Keratinocyte (primary cell): ENCODE results near the gene ACP1. TPM values are rescaled to one million over a fixed set of nuclear protein-coding genes. Genes with fewer than 3 reads are reported as not detected.
A peak's percentile ranks its signal among the peaks of the same experiment; 100 is the strongest.

Experiments
- DNase-seq: peaks from one replicate; pipeline ENCODE4 v3.0.0-alpha.2; 2011; ENCODE audit warnings: low read depth, missing footprints, low spot score
- FAIRE-seq: peaks from 2 replicates; lab custom pipeline; 2011; peaks lifted over from hg19 to GRCh38; lab: Jason Lieb, UNC
- H2AFZ ChIP-seq: 2 replicates; pipeline ENCODE4 v1.6.0; 2012; ENCODE audit warnings: low read length, control low read depth, inconsistent platforms; ENCODE audit not compliant: control insufficient read depth
- H3K27ac ChIP-seq: 2 replicates; pipeline ENCODE4 v1.5.1; 2011; ENCODE audit warnings: low read length; ENCODE audit not compliant: control insufficient read depth, insufficient read depth
- H3K27me3 ChIP-seq: 3 replicates; pipeline ENCODE4 v1.6.0; 2011; ENCODE audit warnings: low read length; ENCODE audit not compliant: control insufficient read depth, insufficient read depth; ENCODE audit errors: extremely low read depth
- H3K36me3 ChIP-seq, 2 experiments: 2 replicates in 1 of 2; 3 replicates in 1 of 2; pipeline ENCODE4 v1.5.1; 2011; ENCODE audit warnings: low read length in 2 of 2, mild to moderate bottlenecking in 1 of 2; ENCODE audit not compliant: control insufficient read depth in 2 of 2, insufficient read depth in 2 of 2; ENCODE audit errors: extremely low read depth in 1 of 2
- H3K4me1 ChIP-seq: 3 replicates; pipeline ENCODE4 v1.5.1; 2011; ENCODE audit warnings: low read length; ENCODE audit not compliant: control insufficient read depth, insufficient read depth; ENCODE audit errors: extremely low read depth
- H3K4me2 ChIP-seq: 3 replicates; pipeline ENCODE4 v1.6.0; 2011; ENCODE audit warnings: low read depth, low read length; ENCODE audit not compliant: control insufficient read depth, insufficient read depth; ENCODE audit errors: extremely low read depth
- H3K4me3 ChIP-seq, 3 experiments: fragments of 200-600 bp in 1 of 3; sonication (generic) in 1 of 3; 2 replicates in 2 of 3; 3 replicates in 1 of 3; pipeline ENCODE4 v1.5.1; 2011 to 2016; ENCODE audit warnings: low read length in 3 of 3, mild to moderate bottlenecking in 3 of 3, control low read depth in 2 of 3, inconsistent platforms in 1 of 3, low read depth in 1 of 3, mixed read lengths in 1 of 3, mixed run types in 1 of 3, moderate library complexity in 1 of 3; ENCODE audit not compliant: control insufficient read depth in 2 of 3, insufficient read depth in 2 of 3; ENCODE audit errors: extremely low read depth in 1 of 3
- H3K79me2 ChIP-seq: 2 replicates; pipeline ENCODE4 v1.6.0; 2012; ENCODE audit warnings: low read length; ENCODE audit not compliant: control insufficient read depth, insufficient read depth
- H3K9ac ChIP-seq: 3 replicates; pipeline ENCODE4 v1.6.0; 2011; ENCODE audit warnings: low read length; ENCODE audit not compliant: control insufficient read depth, insufficient read depth; ENCODE audit errors: extremely low read depth
- H3K9me1 ChIP-seq: 3 replicates; pipeline ENCODE4 v1.6.0; 2011; ENCODE audit warnings: low read length; ENCODE audit not compliant: control insufficient read depth, insufficient read depth; ENCODE audit errors: extremely low read depth
- H3K9me3 ChIP-seq: 2 replicates; pipeline ENCODE4 v1.5.1; 2012; ENCODE audit warnings: low read depth, low read length; ENCODE audit not compliant: control insufficient read depth
- H4K20me1 ChIP-seq: 3 replicates; pipeline ENCODE4 v1.6.0; 2011; ENCODE audit warnings: low read length; ENCODE audit not compliant: control insufficient read depth, insufficient read depth; ENCODE audit errors: extremely low read depth
- EZH2 ChIP-seq: IDR thresholded peaks from one replicate; pipeline ENCODE4 v1.6.1; 2012; ENCODE audit warnings: inconsistent platforms, mild to moderate bottlenecking, low read length, moderate library complexity
- dilution Hi-C: fragments of 300-500 bp; cut with MboI; formaldehyde crosslinking; loops from one replicate; pipeline ENCODE4 v1.7.0; 2020; ENCODE audit warnings: low sequenced_read_pairs; ENCODE audit not compliant: extremely low pct_ligation_motif_present
- polyA plus RNA-seq, 5 experiments: library from polyadenylated mRNA; depleted of rRNA in 3 of 5; stranded (reverse) in 3 of 5; stranded (forward) in 1 of 5; unstranded in 1 of 5; fragments of >200 nt; gene quantifications; 1 replicate in 1 of 5; 2 replicates in 3 of 5; 3 replicates in 1 of 5; pipeline versions ENCODE4 v1.2.1 to v1.2.3, GENCODE V29; 2011 to 2012; ENCODE audit warnings: missing spikeins in 2 of 5, low read depth in 1 of 5, low replicate concordance in 1 of 5
- TF ChIP-seq, protein P1 (sequence below), 3 experiments: IDR thresholded peaks in 1 of 3; conservative IDR thresholded peaks in 1 of 3; optimal IDR thresholded peaks in 1 of 3; 2 replicates in 2 of 3; 3 replicates in 1 of 3; pipeline versions ENCODE3 to v1.5.1; 2011; ENCODE audit warnings: low read length in 3 of 3, mild to moderate bottlenecking in 3 of 3, moderate library complexity in 2 of 3, control low read depth in 1 of 3, inconsistent platforms in 1 of 3; ENCODE audit not compliant: insufficient read depth in 2 of 3; ENCODE audit errors: extremely low read depth in 1 of 3

Gene ACP1
- polyA plus RNA-seq, 1 donor (not counting 4 experiments of a cell fraction or from before 2014, with no cell fraction given): 123 TPM

DNA sequence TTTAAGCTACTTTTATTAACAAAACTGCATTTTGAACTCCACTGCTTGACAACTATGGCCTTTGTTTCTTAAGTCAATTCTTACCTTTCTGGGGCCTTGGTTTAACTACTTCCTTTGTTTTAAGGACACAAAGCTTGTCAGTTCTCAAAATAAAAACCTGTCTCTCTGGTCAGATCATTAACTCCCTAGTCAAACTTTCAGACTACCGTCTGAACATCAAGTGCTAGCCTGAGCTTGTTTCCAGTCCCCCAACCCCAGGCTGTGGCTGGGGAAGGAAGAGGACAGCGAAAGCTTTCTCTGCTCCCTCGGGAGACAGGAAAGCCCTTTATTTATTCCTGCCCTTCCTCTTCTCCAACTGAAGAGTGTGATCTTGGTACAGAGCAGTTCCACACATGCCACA, 2.6 kb upstream of the ACP1 start:
- DNase-seq (no peak), FAIRE-seq (no peak)
- peaks cover 3% of the 10 kb centered on the region for H3K9me1 ChIP-seq
- no peaks in the 10 kb centered on the region for H4K20me1 ChIP-seq
- dilution Hi-C loops: no loop called here
- peak overlapping the region; percentile 33 for H3K9ac ChIP-seq
- H2AFZ ChIP-seq: peak overlapping the region; percentile 63
- peaks cover 3 to 8% of the 10 kb centered on the region in 2 experiments for H3K36me3 ChIP-seq
- peak overlapping the region in 2 of 3 experiments; percentile 22 to 27 for H3K4me3 ChIP-seq
- peaks cover 37% of the 10 kb centered on the region for H3K79me2 ChIP-seq
- H3K27me3 ChIP-seq: no peaks in the 10 kb centered on the region
- H3K4me2 ChIP-seq: peak overlapping the region; percentile 66
- peak overlapping the region; percentile 43 for H3K27ac ChIP-seq
- no peaks in the 10 kb centered on the region for H3K9me3 ChIP-seq
- H3K4me1 ChIP-seq: peaks cover 20% of the 10 kb centered on the region
- TF ChIP-seq EZH2: no peak
- TF ChIP-seq, protein P1, sequence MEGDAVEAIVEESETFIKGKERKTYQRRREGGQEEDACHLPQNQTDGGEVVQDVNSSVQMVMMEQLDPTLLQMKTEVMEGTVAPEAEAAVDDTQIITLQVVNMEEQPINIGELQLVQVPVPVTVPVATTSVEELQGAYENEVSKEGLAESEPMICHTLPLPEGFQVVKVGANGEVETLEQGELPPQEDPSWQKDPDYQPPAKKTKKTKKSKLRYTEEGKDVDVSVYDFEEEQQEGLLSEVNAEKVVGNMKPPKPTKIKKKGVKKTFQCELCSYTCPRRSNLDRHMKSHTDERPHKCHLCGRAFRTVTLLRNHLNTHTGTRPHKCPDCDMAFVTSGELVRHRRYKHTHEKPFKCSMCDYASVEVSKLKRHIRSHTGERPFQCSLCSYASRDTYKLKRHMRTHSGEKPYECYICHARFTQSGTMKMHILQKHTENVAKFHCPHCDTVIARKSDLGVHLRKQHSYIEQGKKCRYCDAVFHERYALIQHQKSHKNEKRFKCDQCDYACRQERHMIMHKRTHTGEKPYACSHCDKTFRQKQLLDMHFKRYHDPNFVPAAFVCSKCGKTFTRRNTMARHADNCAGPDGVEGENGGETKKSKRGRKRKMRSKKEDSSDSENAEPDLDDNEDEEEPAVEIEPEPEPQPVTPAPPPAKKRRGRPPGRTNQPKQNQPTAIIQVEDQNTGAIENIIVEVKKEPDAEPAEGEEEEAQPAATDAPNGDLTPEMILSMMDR (optimal IDR thresholded peaks at IDR 0.05 in 1 of 3, IDR thresholded peaks at IDR 0.05 in 1 of 3, conservative IDR thresholded peaks at IDR 0.05 in 1 of 3; ENCODE audit: extremely low read depth in 1 of 3, insufficient read depth in 2 of 3, low read length in 3 of 3): no peak

DNA sequence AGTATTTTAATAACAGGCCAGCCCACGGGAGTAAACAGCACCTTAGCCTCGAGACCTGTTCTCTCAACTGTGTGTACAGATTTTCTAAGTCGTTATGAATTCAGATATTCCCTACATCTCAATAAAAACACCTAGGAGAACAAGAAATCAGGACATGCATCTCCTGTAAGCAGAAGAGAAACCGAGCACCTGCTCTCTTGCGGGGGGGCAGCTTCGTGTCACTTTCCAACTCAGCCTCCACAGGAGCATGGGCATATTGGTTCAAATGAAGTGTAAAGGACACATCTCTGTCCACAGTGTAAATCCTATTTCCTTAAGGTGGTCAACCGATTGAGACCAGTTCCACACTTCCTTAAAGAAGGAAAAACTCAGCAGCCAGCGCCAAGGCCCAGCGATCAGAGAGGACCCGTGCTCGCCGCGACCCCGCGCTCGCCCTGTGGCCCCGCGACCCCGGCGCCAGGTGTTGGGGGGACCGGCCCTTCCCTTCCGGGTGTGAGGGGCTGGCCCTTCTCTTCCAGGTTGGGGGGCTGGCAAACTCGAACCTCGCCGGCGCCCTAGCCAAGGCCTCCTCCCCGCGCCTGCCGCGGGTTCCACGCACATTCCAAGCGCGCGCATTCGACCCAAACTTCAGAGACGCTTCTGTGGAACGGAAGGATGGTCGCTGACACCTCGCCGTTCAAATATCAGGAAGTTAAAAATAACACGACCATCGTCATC, 1.6 kb upstream of the ACP1 start:
- no peak for DNase-seq
- H3K4me1 ChIP-seq: peaks cover 20% of the 10 kb centered on the region
- H3K27ac ChIP-seq: peak overlapping the region; percentile 69
- peaks cover under 1% of the 10 kb centered on the region for H4K20me1 ChIP-seq
- H3K4me3 ChIP-seq: peak overlapping the region; percentile 74 to 83 (median 81)
- H2AFZ ChIP-seq: peak overlapping the region; percentile 80
- peak overlapping the region; percentile 83 for H3K9ac ChIP-seq
- TF ChIP-seq, protein P1 (optimal IDR thresholded peaks at IDR 0.05 in 1 of 3, IDR thresholded peaks at IDR 0.05 in 1 of 3, conservative IDR thresholded peaks at IDR 0.05 in 1 of 3; ENCODE audit: extremely low read depth in 1 of 3, insufficient read depth in 2 of 3, low read length in 3 of 3): no peak
- no peak for TF ChIP-seq EZH2
- H3K36me3 ChIP-seq: peaks cover 3 to 8% of the 10 kb centered on the region in 2 experiments
- no peaks in the 10 kb centered on the region for H3K9me3 ChIP-seq
- H3K9me1 ChIP-seq: peaks cover 3% of the 10 kb centered on the region
- FAIRE-seq: no peak
- peak overlapping the region; percentile 66 for H3K4me2 ChIP-seq
- dilution Hi-C loops: no loop called here
- H3K27me3 ChIP-seq: no peaks in the 10 kb centered on the region
- H3K79me2 ChIP-seq: peaks cover 47% of the 10 kb centered on the region
